Renal pelvis (tissue), 4 donors: ENCODE data around the gene RRP1. TPM values are rescaled to one million over a fixed set of nuclear protein-coding genes. Genes with fewer than 3 reads are reported as not detected.
"Not testable (repeated sequence)": the region's sequence is repeated elsewhere in the genome, so short reads cannot be mapped to it uniquely, and the experiment has no call there.

Source experiments
- DNase-seq: peaks from one replicate; pipeline ENCODE4 v3.0.0-alpha.2; 2013
- polyA plus RNA-seq, 3 donors: library from polyadenylated mRNA; unstranded; fragments of 120-200 nt; gene quantifications; one replicate each; pipeline ENCODE4 v1.2.1, GENCODE V29; 2013; ENCODE audit not compliant: insufficient read length in 3 of 3

The RRP1 gene
- polyA plus RNA-seq, 3 donors = 31.3 to 35.8 (median 31.7) TPM

- DNase-seq = no peak
Observed at GRCh38 chr21:43829575-43830119, 40.3 kb downstream of the RRP1 start.

- no peak for DNase-seq
Observed at GRCh38 chr21:43832158-43832550, 42.8 kb downstream of the RRP1 start.

- no peak for DNase-seq
Observed at GRCh38 chr21:43832648-43833047, 43.3 kb downstream of the RRP1 start.

- DNase-seq = no peak
Observed at GRCh38 chr21:43834146-43834905, 44.9 kb downstream of the RRP1 start.

- no peak for DNase-seq
Observed at GRCh38 chr21:43835050-43835449, 45.7 kb downstream of the RRP1 start.

- DNase-seq = no peak
Observed at GRCh38 chr21:43835861-43836260, 46.5 kb downstream of the RRP1 start.

- no peak for DNase-seq
Observed at GRCh38 chr21:43836616-43837015, 47.2 kb downstream of the RRP1 start.

GRCh38 chr21:43840259-43840658 lies 50.9 kb downstream of the RRP1 start:
- no peak for DNase-seq

- no peak for DNase-seq
Observed at GRCh38 chr21:43842742-43843141, 53.4 kb downstream of the RRP1 start.

- not testable (repeated sequence) for DNase-seq
Observed at GRCh38 chr21:43844906-43845305, 55.5 kb downstream of the RRP1 start.

GRCh38 chr21:43845386-43845785 lies 56.0 kb downstream of the RRP1 start:
- DNase-seq = no peak

GRCh38 chr21:43846430-43846829 lies 57.1 kb downstream of the RRP1 start:
- no peak for DNase-seq

- no peak for DNase-seq
Observed at GRCh38 chr21:43847301-43847700, 57.9 kb downstream of the RRP1 start.

- no peak for DNase-seq
Observed at GRCh38 chr21:43848771-43849170, 59.4 kb downstream of the RRP1 start.

GRCh38 chr21:43849532-43850299 lies 60.3 kb downstream of the RRP1 start:
- no peak for DNase-seq

GRCh38 chr21:43850728-43851295 lies 61.4 kb downstream of the RRP1 start:
- DNase-seq = no peak

- DNase-seq = no peak
Observed at GRCh38 chr21:43851593-43851992, 62.2 kb downstream of the RRP1 start.

- no peak for DNase-seq
Observed at GRCh38 chr21:43853851-43854772, 64.7 kb downstream of the RRP1 start.
